SU-DHL-6 (cell line): ENCODE measurements around the gene TFPI2.

Source experiments
- H2AFZ ChIP-seq: fragments of 200-600 bp; sonication (generic); 2 replicates; pipeline ENCODE4 v1.6.1; 2014; ENCODE audit warnings: low read depth, mild to moderate bottlenecking, moderate library complexity, mixed read lengths, antibody characterized with exemption, low read length; ENCODE audit not compliant: severe bottlenecking
- H3F3A ChIP-seq: fragments of 200-600 bp; shearing (Covaris generic); 2 replicates; pipeline ENCODE4 v1.6.0; 2016; ENCODE audit warnings: antibody characterized with exemption, mild to moderate bottlenecking; ENCODE audit not compliant: insufficient read depth
- H3K27ac ChIP-seq: fragments of 200-600 bp; sonication (generic); 2 replicates; pipeline ENCODE4 v1.5.1; 2016; ENCODE audit warnings: low read depth, mild to moderate bottlenecking, low read length, moderate library complexity, mixed read lengths
- H3K27me3 ChIP-seq: fragments of 200-600 bp; sonication (generic), shearing (Covaris generic); 2 replicates; pipeline ENCODE4 v1.6.0; 2014; ENCODE audit warnings: mild to moderate bottlenecking, low read length
- H3K36me3 ChIP-seq: fragments of 200-600 bp; sonication (generic); 2 replicates; pipeline ENCODE4 v1.6.1; 2014; ENCODE audit warnings: mild to moderate bottlenecking, low read length, mixed read lengths
- H3K4me2 ChIP-seq: fragments of 300-600, 200-600 bp; shearing (Covaris generic), sonication (generic); 2 replicates; pipeline ENCODE4 v1.6.0; 2014; ENCODE audit warnings: low read length, low read depth, mild to moderate bottlenecking; ENCODE audit not compliant: poor library complexity, severe bottlenecking
- H3K4me3 ChIP-seq: fragments of 200-600 bp; sonication (generic); 2 replicates; pipeline ENCODE4 v1.5.1; 2014; ENCODE audit warnings: antibody characterized with exemption, low read length, mild to moderate bottlenecking, mixed read lengths; ENCODE audit not compliant: insufficient read depth, poor library complexity, severe bottlenecking
- H3K79me2 ChIP-seq: fragments of 200-600 bp; sonication (generic); 2 replicates; pipeline ENCODE4 v1.6.1; 2014; ENCODE audit warnings: mild to moderate bottlenecking, low read length, moderate library complexity; ENCODE audit not compliant: insufficient read depth
- H3K9ac ChIP-seq: fragments of 200-600 bp; sonication (generic); 2 replicates; pipeline ENCODE4 v1.7.0; 2014; ENCODE audit warnings: mild to moderate bottlenecking, low read length
- H3K9me2 ChIP-seq: fragments of 200-600 bp; sonication (generic); replicated peaks from 2 replicates; pipeline ENCODE4 v1.6.1; 2014; ENCODE audit warnings: low read length; ENCODE audit not compliant: insufficient read depth
- H3K9me3 ChIP-seq: fragments of 200-600 bp; sonication (generic); 2 replicates; pipeline ENCODE4 v1.6.1; 2014; ENCODE audit warnings: low read length, mixed read lengths; ENCODE audit not compliant: insufficient read depth
- H4K20me1 ChIP-seq: fragments of 200-600 bp; sonication (generic); 2 replicates; pipeline ENCODE4 v1.6.1; 2014; ENCODE audit warnings: low read depth, mild to moderate bottlenecking, antibody characterized with exemption, low read length, moderate library complexity, mixed read lengths
- CTCF ChIP-seq: fragments of 200-600 bp; sonication (generic); IDR thresholded peaks from one replicate; pipeline ENCODE4 v1.5.1; 2017; ENCODE audit warnings: antibody characterized with exemption, mild to moderate bottlenecking, low read length, moderate library complexity; ENCODE audit not compliant: insufficient read depth, poor library complexity, severe bottlenecking
- EZH2phosphoT487 ChIP-seq: fragments of 200-600 bp; sonication (generic), shearing (Covaris generic); conservative IDR thresholded peaks from 2 replicates; pipeline ENCODE4 v1.6.1; 2018; ENCODE audit warnings: mild to moderate bottlenecking, antibody characterized with exemption, low read length, moderate library complexity, mixed read lengths

TFPI2 gene

GRCh38 chr7:93882468-93882867 lies 8.1 kb downstream of the TFPI2 start:
- Histone ChIP-seq H3K27ac (no peak overlapping the region), H3K4me3 (no peak overlapping the region), H3K36me3 (no peaks in the 10 kb centered on the region), H4K20me1 (no peaks in the 10 kb centered on the region), H3K79me2 (no peaks in the 10 kb centered on the region), H3F3A (no peaks in the 10 kb centered on the region), H2AFZ (no peak overlapping the region), H3K9ac (no peak overlapping the region), H3K9me3 (0 out of 2 replicates have a peak, but pooled peaks cover 4% of the 10 kb centered on the region), H3K4me2 (no peak overlapping the region), H3K9me2 (no peaks in the 10 kb centered on the region), H3K27me3 (no peaks in the 10 kb centered on the region)
- no peak for TF ChIP-seq CTCF
- TF ChIP-seq EZH2phosphoT487, result no peak

GRCh38 chr7:93879356-93879755 lies 11.2 kb downstream of the TFPI2 start:
- no peak overlapping the region for H3K27ac ChIP-seq
- no peaks in the 10 kb centered on the region for H4K20me1 ChIP-seq
- no peak overlapping the region for H3K9ac ChIP-seq
- no peaks in the 10 kb centered on the region for H3K36me3 ChIP-seq
- no peaks in the 10 kb centered on the region for H3K27me3 ChIP-seq
- H3K4me2 ChIP-seq, result no peak overlapping the region
- no peak overlapping the region for H2AFZ ChIP-seq
- H3F3A ChIP-seq, result no peaks in the 10 kb centered on the region
- H3K79me2 ChIP-seq, result no peaks in the 10 kb centered on the region
- TF ChIP-seq CTCF (no peak), EZH2phosphoT487 (no peak)
- no peaks in the 10 kb centered on the region for H3K9me2 ChIP-seq
- H3K4me3 ChIP-seq, result no peak overlapping the region
- 0 out of 2 replicates have a peak, but pooled peaks cover 4% of the 10 kb centered on the region for H3K9me3 ChIP-seq

- H2AFZ ChIP-seq, result no peak overlapping the region
Measured at GRCh38 chr7:93877742-93878141, 12.8 kb downstream of the TFPI2 start.

More at GRCh38 chr7:93877742-93878141, 12.8 kb downstream of the TFPI2 start:
- Histone ChIP-seq H3F3A (no peaks in the 10 kb centered on the region), H3K9me3 (0 out of 2 replicates have a peak, but pooled peaks cover 4% of the 10 kb centered on the region), H3K27ac (no peak overlapping the region), H3K9me2 (no peaks in the 10 kb centered on the region), H3K27me3 (no peaks in the 10 kb centered on the region), H4K20me1 (no peaks in the 10 kb centered on the region), H3K4me3 (no peak overlapping the region), H3K79me2 (no peaks in the 10 kb centered on the region), H3K4me2 (no peak overlapping the region), H3K9ac (no peak overlapping the region), H3K36me3 (no peaks in the 10 kb centered on the region)
- no peak for TF ChIP-seq EZH2phosphoT487
- no peak for TF ChIP-seq CTCF
